KOPT-K1 (cell line): ENCODE data around the gene WRAP73.

Experiments used
- H3K27ac ChIP-seq: fragments of 200-600 bp; sonication (generic); 2 replicates; pipeline ENCODE4 v1.5.1; 2016; ENCODE audit warnings: antibody characterized with exemption, mild to moderate bottlenecking, low read depth, low read length; ENCODE audit not compliant: poor library complexity, severe bottlenecking
- H3K36me3 ChIP-seq: fragments of 200-600 bp; sonication (generic); 2 replicates; pipeline ENCODE4 v1.5.1; 2017; ENCODE audit warnings: antibody characterized with exemption, mild to moderate bottlenecking, low read length, moderate library complexity; ENCODE audit not compliant: insufficient read depth
- H3K9me3 ChIP-seq: fragments of 200-600 bp; sonication (generic); 2 replicates; pipeline ENCODE4 v1.5.1; 2017; ENCODE audit warnings: antibody characterized with exemption, low read length, mild to moderate bottlenecking; ENCODE audit not compliant: insufficient read depth, poor library complexity, severe bottlenecking

WRAP73 gene

GRCh38 chr1:3599816-3600215, 50.1 kb downstream of the WRAP73 start:
- Histone ChIP-seq H3K36me3 (no peaks in the 10 kb centered on the region), H3K27ac (peak overlapping the region; percentile 71), H3K9me3 (no peaks in the 10 kb centered on the region)

- Histone ChIP-seq H3K9me3 (no peaks in the 10 kb centered on the region), H3K27ac (peak overlapping the region; percentile 71), H3K36me3 (no peaks in the 10 kb centered on the region)
Observed at GRCh38 chr1:3599286-3599811, 50.6 kb downstream of the WRAP73 start.

GRCh38 chr1:3598522-3599285, 51.2 kb downstream of the WRAP73 start:
- no peaks in the 10 kb centered on the region for H3K9me3 ChIP-seq
- H3K36me3 ChIP-seq, result no peaks in the 10 kb centered on the region
- peak overlapping the region; percentile 71 for H3K27ac ChIP-seq

- Histone ChIP-seq H3K36me3 (no peaks in the 10 kb centered on the region), H3K27ac (peak overlapping the region; percentile 71), H3K9me3 (no peaks in the 10 kb centered on the region)
Observed at GRCh38 chr1:3598051-3598491, 51.8 kb downstream of the WRAP73 start.

- Histone ChIP-seq H3K27ac (peak overlapping the region; percentile 71), H3K9me3 (no peaks in the 10 kb centered on the region), H3K36me3 (no peaks in the 10 kb centered on the region)
Observed at GRCh38 chr1:3597599-3597964, 52.3 kb downstream of the WRAP73 start.

- Histone ChIP-seq H3K27ac (peak overlapping the region; percentile 71), H3K36me3 (no peaks in the 10 kb centered on the region), H3K9me3 (no peaks in the 10 kb centered on the region)
Observed at GRCh38 chr1:3596663-3597598, 53.0 kb downstream of the WRAP73 start.

GRCh38 chr1:3595949-3596348, 54.0 kb downstream of the WRAP73 start:
- H3K9me3 ChIP-seq, result no peaks in the 10 kb centered on the region
- peak overlapping the region; percentile 14 for H3K27ac ChIP-seq
- H3K36me3 ChIP-seq, result no peaks in the 10 kb centered on the region

- Histone ChIP-seq H3K9me3 (no peaks in the 10 kb centered on the region), H3K27ac (no peak overlapping the region), H3K36me3 (no peaks in the 10 kb centered on the region)
Observed at GRCh38 chr1:3594706-3595377, 55.1 kb downstream of the WRAP73 start.

GRCh38 chr1:3593745-3594144, 56.2 kb downstream of the WRAP73 start:
- H3K36me3 ChIP-seq, result no peaks in the 10 kb centered on the region
- no peaks in the 10 kb centered on the region for H3K9me3 ChIP-seq
- H3K27ac ChIP-seq, result no peak overlapping the region

- no peaks in the 10 kb centered on the region for H3K9me3 ChIP-seq
- no peak overlapping the region for H3K27ac ChIP-seq
- H3K36me3 ChIP-seq, result no peaks in the 10 kb centered on the region
Observed at GRCh38 chr1:3593334-3593733, 56.6 kb downstream of the WRAP73 start.

GRCh38 chr1:3590951-3591865, 58.7 kb downstream of the WRAP73 start:
- Histone ChIP-seq H3K36me3 (no peaks in the 10 kb centered on the region), H3K9me3 (no peaks in the 10 kb centered on the region), H3K27ac (no peak overlapping the region)

GRCh38 chr1:3590139-3590763, 59.7 kb downstream of the WRAP73 start:
- Histone ChIP-seq H3K36me3 (no peaks in the 10 kb centered on the region), H3K27ac (no peak overlapping the region), H3K9me3 (no peaks in the 10 kb centered on the region)

GRCh38 chr1:3588395-3588794, 61.5 kb downstream of the WRAP73 start:
- Histone ChIP-seq H3K27ac (no peak overlapping the region), H3K9me3 (no peaks in the 10 kb centered on the region), H3K36me3 (no peaks in the 10 kb centered on the region)
